BLaER1 treated with 17β-estradiol and CSF1 and Interleukin-3, amounts not matched to agents 10 nM and 100 nM (cell line): Measurements from ENCODE around the gene PSMA6.
A peak's percentile ranks its signal among the peaks of the same experiment; 100 is the strongest.

Experiments used
- H3K27ac ChIP-seq, 11 experiments: shearing (Covaris generic); formaldehyde crosslinking; 2 replicates each; pipeline ENCODE4 v1.8.1; 2022
- H3K27me3 ChIP-seq, 11 experiments: shearing (Covaris generic); formaldehyde crosslinking; 2 replicates each; pipeline ENCODE4 v1.8.1; 2022
- H3K36me3 ChIP-seq, 11 experiments: shearing (Covaris generic); formaldehyde crosslinking; 2 replicates each; pipeline ENCODE4 v1.8.1; 2022
- H3K4me1 ChIP-seq, 10 experiments: shearing (Covaris generic); formaldehyde crosslinking; 2 replicates each; pipeline ENCODE4 v1.8.1; 2022
- H3K4me2 ChIP-seq, 11 experiments: shearing (Covaris generic); formaldehyde crosslinking; 2 replicates each; pipeline ENCODE4 v1.8.1; 2022
- H3K4me3 ChIP-seq, 10 experiments: shearing (Covaris generic); formaldehyde crosslinking; 2 replicates each; pipeline ENCODE4 v1.8.1; 2022
- H3K9ac ChIP-seq, 11 experiments: shearing (Covaris generic); formaldehyde crosslinking; 2 replicates each; pipeline ENCODE4 v1.8.1; 2022
- H3K9me3 ChIP-seq, 11 experiments: shearing (Covaris generic); formaldehyde crosslinking; replicated peaks in 1 of 11; 2 replicates each; pipeline ENCODE4 v1.8.1; 2022
- H4K20me1 ChIP-seq, 11 experiments: shearing (Covaris generic); formaldehyde crosslinking; 2 replicates each; pipeline ENCODE4 v1.8.1; 2022
- Cebpa-rat ChIP-seq, 11 experiments: shearing (Covaris generic); IDR thresholded peaks; 2 replicates each; pipeline ENCODE4 v1.8.1; 2022

PSMA6 gene

DNA sequence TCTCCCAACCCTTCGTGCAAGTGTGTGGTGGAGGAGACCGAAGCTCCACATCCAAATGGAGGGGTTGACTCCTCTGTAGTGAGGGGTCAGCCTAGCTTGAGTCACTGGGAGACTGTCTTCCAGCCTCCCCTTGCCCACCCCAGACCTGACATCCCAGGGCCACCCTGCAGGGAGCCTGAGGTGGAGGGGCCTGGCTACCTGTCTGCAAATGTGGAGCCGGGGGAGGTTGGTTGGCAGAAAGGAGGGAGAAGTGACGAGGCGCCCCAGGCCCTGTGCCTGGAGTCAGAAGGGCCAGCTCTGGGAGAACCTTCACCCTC is 74.8 kb downstream of the PSMA6 start:
- Histone ChIP-seq H3K27me3 (no peaks in the 10 kb centered on the region), H3K4me2 (peak overlapping the region; percentile 76 to 93 (median 83)), H3K9ac (peak overlapping the region; percentile 50 to 82 (median 65); a peak in 20 of 22 replicates), H3K27ac (peak overlapping the region; percentile 65 to 95 (median 79)), H3K4me3 (peak overlapping the region in 2 of 10 experiments; percentile 4 to 24; a peak in 1 of 20 replicates), H4K20me1 (no peaks in the 10 kb centered on the region), H3K36me3 (no peaks in the 10 kb centered on the region), H3K9me3 (peaks cover 6 to 19% (median 12%) of the 10 kb centered on the region in 11 experiments; a peak in 20 of 22 replicates), H3K4me1 (peaks cover 50 to 88% (median 58%) of the 10 kb centered on the region in 10 experiments)
- no peak for TF ChIP-seq Cebpa-rat (IDR thresholded peaks at IDR 0.05)
